HG03280 (cell line): Measurements from ENCODE around the gene NCAPG2.

Experiments used
- ATAC-seq: cut with Tn5 transposase; IDR thresholded peaks from one replicate; pipeline ENCODE4 v1.9.1; 2021; ENCODE audit warnings: mild to moderate bottlenecking, moderate library complexity; ENCODE audit not compliant: unreplicated experiment

Gene NCAPG2, protein sequence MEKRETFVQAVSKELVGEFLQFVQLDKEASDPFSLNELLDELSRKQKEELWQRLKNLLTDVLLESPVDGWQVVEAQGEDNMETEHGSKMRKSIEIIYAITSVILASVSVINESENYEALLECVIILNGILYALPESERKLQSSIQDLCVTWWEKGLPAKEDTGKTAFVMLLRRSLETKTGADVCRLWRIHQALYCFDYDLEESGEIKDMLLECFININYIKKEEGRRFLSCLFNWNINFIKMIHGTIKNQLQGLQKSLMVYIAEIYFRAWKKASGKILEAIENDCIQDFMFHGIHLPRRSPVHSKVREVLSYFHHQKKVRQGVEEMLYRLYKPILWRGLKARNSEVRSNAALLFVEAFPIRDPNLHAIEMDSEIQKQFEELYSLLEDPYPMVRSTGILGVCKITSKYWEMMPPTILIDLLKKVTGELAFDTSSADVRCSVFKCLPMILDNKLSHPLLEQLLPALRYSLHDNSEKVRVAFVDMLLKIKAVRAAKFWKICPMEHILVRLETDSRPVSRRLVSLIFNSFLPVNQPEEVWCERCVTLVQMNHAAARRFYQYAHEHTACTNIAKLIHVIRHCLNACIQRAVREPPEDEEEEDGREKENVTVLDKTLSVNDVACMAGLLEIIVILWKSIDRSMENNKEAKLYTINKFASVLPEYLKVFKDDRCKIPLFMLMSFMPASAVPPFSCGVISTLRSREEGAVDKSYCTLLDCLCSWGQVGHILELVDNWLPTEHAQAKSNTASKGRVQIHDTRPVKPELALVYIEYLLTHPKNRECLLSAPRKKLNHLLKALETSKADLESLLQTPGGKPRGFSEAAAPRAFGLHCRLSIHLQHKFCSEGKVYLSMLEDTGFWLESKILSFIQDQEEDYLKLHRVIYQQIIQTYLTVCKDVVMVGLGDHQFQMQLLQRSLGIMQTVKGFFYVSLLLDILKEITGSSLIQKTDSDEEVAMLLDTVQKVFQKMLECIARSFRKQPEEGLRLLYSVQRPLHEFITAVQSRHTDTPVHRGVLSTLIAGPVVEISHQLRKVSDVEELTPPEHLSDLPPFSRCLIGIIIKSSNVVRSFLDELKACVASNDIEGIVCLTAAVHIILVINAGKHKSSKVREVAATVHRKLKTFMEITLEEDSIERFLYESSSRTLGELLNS

DNA sequence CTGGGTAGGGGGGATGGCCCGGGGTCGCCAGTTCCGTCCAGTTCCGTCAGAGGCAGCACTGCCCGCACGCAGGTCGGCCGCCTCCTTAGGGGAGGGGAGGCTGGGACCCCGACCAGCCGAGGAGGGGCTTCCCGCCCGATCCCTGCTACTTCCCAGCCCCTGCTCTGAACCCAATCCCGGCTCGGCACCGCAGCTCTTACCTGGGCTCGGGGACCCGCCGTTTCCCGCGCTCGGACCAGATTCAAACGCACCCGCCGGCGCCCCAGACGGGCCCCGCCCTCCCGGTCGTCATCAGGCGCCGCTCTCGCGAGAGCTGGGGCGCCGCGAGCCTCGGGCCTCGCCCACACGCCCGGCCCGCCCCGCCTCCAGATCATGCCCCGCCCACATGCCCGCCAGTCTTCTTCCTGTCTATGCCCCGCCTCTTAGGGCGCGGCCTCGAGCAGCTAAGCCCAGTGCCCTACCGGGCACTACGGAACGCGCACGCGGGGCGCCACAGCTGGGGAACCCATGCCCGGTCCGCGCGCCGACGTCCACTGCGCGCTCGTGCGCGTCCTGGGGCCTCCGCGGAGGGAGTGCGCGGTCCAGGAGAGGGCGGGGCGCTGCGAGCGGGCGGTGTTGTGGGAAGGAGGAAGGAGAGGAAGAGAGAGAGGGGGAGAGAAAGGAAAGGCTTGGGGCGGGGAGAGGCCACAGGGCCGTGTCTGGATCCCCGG, at the start of gene NCAPG2:
NCAPG2 (minus strand) TSS at position 281 of the 710 bp plus-strand sequence. CDS start 2,905 bp downstream, outside the sequence.
- ATAC-seq, result peak; percentile 98

DNA sequence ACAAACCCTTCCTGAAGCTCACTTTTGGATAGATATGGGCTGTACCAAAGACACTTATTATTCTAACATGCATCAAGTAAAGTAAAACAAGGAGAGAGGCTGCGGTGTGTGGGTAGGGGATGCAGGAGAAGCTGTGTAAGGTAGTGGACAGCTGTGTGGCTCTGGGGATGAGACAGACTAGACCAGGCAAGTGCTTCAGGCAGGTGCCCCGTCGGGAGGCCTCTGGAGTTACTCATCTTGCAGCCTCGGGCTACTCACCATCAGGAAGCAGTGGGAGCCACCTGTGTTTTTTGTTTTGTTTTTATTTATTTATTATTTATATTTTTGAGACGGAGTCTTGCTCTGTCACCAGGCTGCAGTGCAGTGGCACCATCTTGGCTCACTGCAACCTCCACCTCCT, 49.3 kb upstream of the NCAPG2 start:
- no peak for ATAC-seq

DNA sequence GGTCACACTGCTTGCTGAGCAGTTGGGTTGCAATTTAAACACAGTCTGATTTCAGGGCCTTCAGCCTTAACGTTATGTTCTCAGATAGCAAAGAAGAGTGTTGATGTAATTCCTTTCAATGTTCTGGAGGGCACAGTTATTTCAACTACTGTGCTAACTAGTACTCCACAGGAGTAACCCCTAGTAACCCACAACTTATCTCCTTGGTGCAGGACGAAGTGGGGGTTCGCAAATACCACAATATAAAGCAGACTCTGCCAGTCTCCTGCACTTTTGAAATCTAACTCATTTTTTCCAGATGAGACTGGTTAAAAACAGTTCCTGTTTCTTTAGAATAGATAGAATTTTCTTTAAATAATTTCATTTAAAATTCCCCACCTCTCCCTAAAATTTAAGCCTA, 47.1 kb upstream of the NCAPG2 start:
- ATAC-seq, result no peak

DNA sequence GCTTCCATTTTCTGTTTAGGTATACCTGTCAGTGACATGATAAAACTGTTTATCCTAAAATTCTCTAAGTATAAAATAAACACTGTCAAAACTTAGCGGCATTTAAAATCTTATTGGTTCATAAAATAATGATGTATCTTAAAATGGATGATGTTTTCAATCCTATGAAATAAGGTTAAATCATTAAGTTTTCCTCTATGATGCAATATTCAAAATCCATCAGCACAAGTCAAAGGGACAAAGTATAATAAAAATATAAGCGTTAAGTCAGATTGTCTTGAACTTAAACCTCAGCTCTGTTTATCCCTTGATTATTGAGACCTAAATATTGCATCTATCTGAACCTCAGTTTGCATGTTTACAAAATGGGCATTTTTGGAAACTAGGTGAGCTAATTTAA, 46.6 kb upstream of the NCAPG2 start:
- ATAC-seq, result no peak

DNA sequence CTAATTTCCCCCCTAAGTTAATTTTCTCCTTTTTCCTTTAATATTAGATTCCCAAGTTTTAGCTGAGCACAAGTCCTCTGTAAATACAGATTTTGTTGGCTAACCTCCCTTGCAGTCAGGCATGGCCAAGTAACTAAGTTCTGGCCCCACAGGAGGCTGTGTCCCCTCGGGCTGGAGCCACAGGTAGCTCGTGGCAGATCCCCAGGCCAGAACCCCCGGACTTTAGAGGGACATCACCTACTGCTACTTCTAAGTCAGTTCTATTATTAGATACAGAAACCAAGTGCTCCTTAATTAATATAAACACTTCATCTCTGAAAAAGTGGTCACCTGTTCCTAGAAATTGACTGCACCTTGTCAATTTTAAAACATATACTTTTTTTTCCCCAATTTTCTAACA, 46.1 kb upstream of the NCAPG2 start:
- no peak for ATAC-seq

DNA sequence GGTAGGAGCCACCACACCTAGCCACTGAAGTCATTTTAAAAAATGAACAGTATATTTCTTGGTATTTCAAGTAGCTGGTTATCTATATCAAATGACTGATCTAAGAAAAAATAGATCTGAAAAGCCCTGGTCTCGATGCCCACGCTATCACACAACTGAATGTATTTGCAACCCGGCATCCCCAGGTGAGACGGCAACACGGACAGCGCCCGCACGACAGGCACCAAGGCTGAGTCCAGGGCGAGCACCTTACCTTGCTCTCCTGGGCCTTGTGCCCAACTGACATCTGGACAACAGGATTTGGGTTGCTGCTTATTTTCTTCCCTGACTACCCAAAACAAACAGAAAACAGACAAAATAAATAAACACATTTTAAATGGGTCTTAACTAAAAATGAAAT, 44.8 kb upstream of the NCAPG2 start:
- no peak for ATAC-seq

DNA sequence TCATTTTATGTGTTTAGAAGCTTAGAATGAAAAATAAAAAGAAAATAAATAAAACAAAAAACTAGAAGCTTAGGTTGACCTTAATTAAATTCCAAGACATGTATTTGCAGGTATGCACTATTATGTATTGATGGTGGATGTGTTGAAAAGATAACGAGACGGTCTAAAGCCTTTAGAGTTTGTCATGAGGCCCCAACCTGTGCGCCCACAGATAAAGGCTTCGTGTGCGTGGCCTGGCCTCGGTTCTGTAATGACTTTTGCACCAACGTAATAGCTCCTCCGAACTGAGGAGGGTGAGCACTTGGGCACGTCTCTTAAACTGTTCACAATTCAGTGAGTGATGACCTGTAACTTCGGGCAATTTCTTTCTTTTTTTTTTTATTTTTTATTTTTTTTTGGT, 43.7 kb upstream of the NCAPG2 start:
- no peak for ATAC-seq

DNA sequence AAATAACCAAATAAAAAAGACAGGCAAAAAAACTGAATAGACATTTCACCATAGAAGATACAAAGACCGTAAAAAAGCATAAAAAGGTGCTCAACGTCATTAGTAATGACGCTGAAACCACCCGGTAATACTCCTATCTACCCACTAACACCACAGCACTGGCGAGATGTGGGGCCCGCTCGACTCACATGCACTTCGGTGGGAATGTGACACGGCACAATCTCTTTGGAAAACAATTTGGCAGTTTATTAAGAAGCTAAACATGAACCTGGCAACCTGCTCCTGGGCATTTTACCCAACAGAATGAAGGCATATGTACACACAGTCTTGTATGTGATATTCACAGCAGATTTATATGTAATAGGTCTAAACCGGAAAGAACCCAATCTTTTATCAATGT, 42.8 kb upstream of the NCAPG2 start:
- ATAC-seq, result no peak

DNA sequence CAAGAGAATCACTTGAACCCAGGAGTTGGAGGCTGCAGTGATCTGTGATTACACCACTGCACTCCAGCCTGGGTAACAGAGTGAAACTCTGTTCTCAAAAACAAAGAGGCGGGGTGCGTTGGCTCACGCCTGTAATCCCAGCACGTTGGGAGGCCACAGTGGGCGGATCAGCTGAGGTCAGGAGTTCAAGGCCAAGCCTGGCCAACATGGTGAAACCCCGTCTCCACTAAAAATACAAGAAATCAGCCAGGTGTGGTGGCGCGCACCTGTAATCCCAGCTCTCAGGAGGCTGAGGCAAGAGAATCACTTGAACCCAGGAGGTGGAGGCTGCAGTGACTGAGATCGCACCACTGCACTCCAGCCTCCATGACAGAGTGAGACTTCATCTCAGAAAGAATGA, 42.4 kb upstream of the NCAPG2 start:
- no peak for ATAC-seq

DNA sequence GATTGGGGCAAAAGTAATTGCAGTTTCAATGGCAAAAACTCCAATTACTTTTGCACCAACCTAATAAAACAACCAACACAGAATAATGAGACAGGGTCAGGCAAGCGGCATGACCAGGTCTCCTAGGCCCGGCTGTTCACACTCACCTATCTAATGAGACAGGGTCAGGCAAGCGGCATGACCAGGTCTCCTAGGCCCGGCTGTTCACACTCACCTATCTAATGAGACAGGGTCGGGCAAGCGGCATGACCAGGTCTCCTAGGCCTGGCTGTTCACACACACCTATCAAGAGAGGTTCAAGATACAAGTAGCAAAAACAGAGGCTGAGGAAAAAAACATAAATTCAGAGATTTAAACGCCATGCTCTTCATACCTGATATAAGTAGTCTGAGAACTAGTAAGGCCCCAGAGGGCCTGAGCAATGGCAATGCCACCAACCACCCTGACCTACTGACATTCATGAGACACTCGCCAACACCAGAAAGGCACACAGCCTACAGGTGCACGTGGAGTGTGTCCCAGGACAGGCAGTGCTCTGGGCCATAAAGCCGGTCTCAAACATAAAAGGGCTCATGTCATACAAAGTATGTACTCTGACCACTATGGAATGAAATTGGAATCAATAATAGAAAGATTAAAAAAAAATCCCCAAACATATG, 40.6 kb upstream of the NCAPG2 start:
- ATAC-seq, result no peak

DNA sequence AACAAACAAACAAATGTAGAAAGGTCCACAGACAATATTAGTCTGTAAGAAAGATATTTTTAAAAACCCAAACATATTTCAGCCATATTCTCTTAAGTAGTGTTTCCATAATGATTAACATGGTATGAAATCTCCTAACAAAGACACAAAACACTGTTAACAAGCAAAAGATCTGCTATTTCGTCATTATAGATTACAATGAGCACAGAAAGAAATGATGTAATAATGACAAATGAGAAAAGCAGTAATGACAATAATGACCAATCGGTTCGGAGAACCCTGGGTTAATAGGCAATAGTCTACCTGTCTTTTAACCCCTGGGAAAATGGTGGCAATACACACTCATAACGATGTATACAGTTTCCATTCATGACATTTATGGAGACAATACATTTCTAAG, 39.5 kb upstream of the NCAPG2 start:
- ATAC-seq, result no peak

DNA sequence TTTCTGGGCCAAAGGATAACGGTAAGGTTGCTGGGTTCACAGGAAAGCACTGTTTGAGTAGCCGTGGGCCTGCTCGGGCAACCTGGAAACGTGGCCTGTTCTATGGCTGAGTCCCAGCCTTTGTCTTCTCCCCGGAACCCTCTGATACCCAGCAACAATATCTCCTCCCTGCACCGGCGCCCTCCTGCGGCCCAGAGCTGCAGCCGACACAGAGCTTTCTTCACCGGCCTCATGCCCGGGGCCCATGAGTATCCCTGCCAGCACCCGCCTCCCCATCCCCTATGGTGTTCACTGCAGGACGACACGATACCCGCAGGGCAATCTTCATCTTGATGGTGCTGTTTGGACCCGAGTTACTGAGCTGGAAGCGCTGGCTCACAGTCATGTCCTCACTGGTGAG, 38.6 kb upstream of the NCAPG2 start:
- no peak for ATAC-seq

DNA sequence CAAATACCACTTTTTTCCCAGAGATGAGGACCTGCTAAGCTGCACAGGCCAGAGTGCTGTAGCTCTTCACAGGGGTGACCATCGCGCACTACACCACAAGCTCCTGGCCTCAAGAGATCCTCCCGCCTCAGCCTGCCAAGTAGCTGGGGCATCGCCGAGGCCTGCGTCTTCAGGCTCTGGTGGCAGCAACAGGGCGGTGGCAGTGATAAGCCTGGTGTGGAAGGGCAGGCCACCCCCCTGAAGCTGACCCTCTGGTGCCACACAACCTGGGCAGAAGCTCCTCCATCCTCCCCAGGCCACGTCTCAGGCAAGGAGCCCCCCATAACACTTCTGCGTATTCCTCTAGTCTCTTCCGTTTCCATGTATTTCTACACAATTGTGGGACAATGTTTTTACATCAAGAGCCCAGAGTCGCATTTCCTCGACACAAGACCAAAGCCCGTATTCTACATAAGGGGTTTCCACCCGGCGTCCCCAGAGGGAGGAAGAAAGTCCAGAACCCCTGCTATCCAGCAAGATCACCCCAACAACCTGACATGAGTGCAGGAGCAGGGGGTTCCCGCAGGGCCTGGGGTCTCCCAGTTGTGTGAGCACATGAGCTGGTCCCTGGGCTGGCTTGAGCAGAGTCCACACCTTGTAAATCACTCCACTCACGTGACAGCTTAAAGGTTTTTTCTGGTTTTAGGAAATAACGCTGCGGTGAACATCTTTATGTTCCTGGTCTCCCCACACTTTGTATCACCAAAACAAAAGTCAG, 37.6 kb upstream of the NCAPG2 start:
- ATAC-seq, result no peak

DNA sequence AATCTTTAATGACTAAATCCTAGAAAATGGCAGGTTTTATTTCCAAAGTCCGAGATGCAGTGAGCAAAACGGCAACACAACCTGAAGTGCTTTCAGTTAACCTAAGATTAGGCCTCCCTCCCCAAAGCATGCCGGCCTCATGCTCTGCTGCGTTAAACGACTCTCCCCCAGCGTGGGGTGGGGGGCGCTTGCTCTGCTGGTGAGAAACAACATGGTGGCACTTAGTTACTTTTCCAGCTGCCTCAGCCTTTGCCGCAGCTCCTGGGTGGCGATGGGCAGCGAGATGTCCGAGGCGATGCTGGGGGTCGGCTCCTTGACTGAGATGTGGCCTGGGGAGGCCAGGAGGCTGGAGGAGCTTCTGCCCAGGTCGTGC, 36.7 kb upstream of the NCAPG2 start:
- ATAC-seq, result no peak

DNA sequence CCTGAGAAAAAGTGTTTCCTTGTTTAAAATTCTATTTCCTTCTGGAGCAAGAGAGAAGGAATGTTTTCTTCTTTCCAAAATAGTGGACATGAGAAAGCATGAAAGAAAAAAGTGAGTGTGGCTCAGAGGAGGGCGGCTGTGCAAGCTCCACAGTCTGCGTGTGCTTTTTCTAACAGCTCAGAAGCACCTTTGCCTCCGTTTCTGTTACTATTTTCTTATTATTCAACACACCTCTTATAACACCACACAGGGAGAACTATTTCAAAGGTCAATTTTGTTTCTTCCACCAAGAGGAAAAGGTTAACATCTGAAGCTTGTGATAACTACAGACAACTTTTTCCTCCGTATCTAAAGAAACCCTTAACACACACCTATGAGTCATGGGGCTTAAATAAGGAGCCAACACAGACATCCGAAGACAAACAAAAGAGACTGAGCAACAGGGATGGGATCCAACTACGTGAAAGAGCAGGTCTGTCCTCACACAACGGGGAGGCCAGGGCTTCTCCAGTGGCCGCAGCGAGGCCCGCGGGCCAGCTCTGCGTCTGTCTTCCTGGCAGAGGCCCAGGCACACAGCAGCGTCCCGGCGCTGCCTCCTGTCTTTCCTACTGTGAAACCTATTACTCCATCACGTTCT, 36.2 kb upstream of the NCAPG2 start:
- no peak for ATAC-seq

DNA sequence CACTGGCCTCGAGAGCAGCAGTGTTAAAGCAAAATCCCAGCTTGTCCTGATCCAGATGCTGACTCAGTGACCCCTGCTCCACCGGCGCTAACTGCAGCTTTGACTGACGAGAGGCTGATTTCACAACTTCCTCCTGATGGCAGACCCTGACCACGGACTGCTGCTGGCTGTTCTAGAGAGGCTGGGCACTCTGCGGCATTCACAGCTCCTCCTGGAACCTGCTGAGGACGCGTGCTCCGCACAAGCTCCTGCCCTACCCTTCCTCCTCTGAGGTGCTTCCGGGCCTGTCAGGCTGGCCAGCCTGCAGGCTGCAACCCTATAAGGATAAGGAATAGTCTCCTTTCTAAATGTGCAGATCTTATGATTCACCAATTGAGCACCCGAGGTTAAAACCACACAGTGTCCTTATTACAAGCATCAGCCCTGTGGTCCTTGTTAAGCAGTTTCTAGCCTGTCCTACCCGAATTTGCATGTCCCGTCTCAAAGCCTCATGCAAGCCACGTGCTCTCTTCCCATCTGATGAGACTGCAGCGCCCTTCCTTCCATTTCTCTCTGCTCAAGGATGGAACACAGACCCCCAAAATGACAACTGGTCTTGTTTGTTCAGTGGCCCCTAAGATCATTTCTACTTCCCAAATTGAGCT, 35.5 kb upstream of the NCAPG2 start:
- no peak for ATAC-seq

DNA sequence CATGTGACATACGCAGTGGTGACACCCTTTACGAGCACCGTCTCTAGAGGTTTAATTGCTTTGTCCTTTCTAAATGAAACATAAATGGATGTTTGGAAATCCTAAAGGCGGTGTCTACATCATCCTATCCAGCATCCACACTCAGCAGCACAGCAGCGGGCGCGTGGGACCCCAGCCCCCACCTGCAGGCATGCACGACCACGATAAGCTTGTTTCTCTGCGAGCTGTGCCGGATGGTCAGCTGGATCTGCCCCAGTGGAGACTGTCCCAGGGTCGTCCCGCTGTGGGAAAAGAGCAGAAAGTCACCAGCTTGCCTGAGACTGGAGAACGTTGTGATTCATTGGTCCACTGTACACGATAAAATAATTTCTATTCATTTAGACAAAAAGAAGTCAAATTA, 34.2 kb upstream of the NCAPG2 start:
- ATAC-seq, result no peak

DNA sequence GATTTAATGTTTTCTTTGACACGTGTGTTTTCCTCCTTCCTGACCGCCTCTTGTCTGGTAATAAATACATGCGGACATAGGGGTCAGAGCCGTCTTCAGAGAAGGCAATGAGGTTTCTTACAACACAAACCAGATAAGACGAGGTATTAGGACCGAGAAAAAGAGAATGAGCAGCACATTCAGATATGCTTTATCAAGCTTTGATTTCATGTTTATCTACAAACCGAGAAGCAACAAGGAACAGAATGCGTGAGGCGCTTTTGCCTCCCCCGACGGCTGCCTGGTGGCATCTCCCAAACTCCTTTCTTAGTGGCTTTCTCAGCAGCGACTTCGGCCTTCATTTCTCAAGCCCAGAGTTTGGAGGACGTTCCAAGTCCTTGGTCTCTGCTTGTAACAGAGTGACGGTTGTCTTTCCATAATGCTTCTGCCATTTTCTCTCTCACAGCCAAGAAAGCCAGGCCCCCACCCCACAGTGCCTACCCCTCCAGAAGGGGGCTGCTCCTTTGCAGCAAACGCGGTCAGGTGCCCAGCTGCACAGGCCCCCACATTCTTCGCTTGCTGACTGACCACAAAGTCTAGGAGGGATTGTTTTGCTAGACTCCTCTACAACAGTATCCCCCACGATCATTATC, 32.6 kb upstream of the NCAPG2 start:
- no peak for ATAC-seq
